PFSK-1 (cell line): ENCODE results near the gene FGD1.

Experiments used
- FOXP2 ChIP-seq: optimal IDR thresholded peaks from 2 replicates; pipeline ENCODE3; 2011; ENCODE audit warnings: borderline replicate concordance, control low read depth, inconsistent platforms; ENCODE audit not compliant: insufficient read depth; ENCODE audit errors: extremely low read length, extremely low read depth
- POLR2AphosphoS5 ChIP-seq: IDR thresholded peaks from 2 replicates; pipeline ENCODE4 v1.6.1; 2012; ENCODE audit warnings: low read depth, mild to moderate bottlenecking, control low read depth, low read length, moderate library complexity
- SIN3A ChIP-seq: IDR thresholded peaks from 2 replicates; pipeline ENCODE4 v1.6.1; 2012; ENCODE audit warnings: mild to moderate bottlenecking, low read length, moderate library complexity, borderline replicate concordance; ENCODE audit not compliant: insufficient read depth
- TAF1 ChIP-seq: IDR thresholded peaks from 2 replicates; pipeline ENCODE4 v1.6.1; 2012; ENCODE audit warnings: low read length, control low read depth, borderline replicate concordance; ENCODE audit not compliant: insufficient read depth
- TF ChIP-seq, protein P1 (sequence below), 2 experiments: IDR thresholded peaks; 2 replicates each; pipeline versions ENCODE4 v1.6.1 to v1.8.0; 2011 to 2012; ENCODE audit warnings: low read depth in 2 of 2, low read length in 2 of 2, control low read depth in 1 of 2, inconsistent platforms in 1 of 2, mild to moderate bottlenecking in 1 of 2, moderate library complexity in 1 of 2; ENCODE audit not compliant: insufficient read depth in 1 of 2

FGD1 gene

DNA sequence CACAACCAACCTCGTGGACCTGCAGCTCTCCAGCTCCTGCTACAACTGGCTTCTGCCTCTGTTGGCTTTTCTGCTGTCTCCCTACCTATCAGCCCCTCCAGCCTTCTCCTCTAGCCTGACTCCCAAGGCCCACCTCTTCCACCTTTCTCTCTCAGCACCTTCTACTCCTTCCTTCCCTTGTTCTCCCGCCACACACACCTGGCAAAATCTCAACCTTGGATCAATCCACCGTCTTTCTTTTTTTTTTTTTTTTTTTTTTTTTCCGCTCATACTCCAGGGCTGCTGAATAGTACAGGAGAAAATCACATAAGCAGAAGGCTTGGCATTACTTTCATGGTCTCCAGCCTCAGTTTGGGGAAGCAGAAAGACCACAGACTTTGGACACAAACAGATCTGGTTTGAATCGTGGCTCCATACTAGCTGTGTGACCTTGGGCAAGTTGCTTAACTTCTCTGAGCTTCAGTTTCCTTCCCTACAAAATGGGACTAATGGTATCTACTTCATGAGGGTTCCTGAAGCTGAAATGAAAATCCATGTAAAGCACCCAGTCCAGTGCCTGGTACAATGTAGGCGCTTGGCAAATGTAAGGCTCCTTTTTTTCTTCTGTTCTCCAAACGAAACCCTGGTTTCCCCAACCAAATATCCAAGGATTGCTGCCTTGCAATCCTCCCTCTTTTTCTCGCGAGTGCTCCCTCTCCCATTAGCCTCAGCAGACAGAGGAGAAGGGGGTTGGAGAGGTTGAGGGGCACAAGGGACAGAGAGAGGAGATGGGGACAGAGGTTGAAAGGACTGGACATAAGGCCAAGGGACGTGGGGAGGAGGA lies 1.7 kb downstream of the FGD1 start:
- no peak for TF ChIP-seq POLR2AphosphoS5
- TF ChIP-seq, protein P1, sequence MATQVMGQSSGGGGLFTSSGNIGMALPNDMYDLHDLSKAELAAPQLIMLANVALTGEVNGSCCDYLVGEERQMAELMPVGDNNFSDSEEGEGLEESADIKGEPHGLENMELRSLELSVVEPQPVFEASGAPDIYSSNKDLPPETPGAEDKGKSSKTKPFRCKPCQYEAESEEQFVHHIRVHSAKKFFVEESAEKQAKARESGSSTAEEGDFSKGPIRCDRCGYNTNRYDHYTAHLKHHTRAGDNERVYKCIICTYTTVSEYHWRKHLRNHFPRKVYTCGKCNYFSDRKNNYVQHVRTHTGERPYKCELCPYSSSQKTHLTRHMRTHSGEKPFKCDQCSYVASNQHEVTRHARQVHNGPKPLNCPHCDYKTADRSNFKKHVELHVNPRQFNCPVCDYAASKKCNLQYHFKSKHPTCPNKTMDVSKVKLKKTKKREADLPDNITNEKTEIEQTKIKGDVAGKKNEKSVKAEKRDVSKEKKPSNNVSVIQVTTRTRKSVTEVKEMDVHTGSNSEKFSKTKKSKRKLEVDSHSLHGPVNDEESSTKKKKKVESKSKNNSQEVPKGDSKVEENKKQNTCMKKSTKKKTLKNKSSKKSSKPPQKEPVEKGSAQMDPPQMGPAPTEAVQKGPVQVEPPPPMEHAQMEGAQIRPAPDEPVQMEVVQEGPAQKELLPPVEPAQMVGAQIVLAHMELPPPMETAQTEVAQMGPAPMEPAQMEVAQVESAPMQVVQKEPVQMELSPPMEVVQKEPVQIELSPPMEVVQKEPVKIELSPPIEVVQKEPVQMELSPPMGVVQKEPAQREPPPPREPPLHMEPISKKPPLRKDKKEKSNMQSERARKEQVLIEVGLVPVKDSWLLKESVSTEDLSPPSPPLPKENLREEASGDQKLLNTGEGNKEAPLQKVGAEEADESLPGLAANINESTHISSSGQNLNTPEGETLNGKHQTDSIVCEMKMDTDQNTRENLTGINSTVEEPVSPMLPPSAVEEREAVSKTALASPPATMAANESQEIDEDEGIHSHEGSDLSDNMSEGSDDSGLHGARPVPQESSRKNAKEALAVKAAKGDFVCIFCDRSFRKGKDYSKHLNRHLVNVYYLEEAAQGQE (IDR thresholded peaks at IDR 0.05; ENCODE audit: insufficient read depth in 1 of 2, low read depth in 2 of 2, low read length in 2 of 2) = no peak
- TF ChIP-seq SIN3A = no peak
- TF ChIP-seq TAF1 = no peak
- TF ChIP-seq FOXP2 = no peak

- TF ChIP-seq FOXP2 (no peak), POLR2AphosphoS5 (no peak), SIN3A (no peak), TAF1 (no peak)
- TF ChIP-seq, protein P1 (IDR thresholded peaks at IDR 0.05; ENCODE audit: insufficient read depth in 1 of 2, low read depth in 2 of 2, low read length in 2 of 2) = no peak
Observed at GRCh38 chrX:54492340-54492739, 3.7 kb downstream of the FGD1 start.

GRCh38 chrX:54484666-54485065 lies 11.4 kb downstream of the FGD1 start:
- TF ChIP-seq, protein P1 (IDR thresholded peaks at IDR 0.05; ENCODE audit: insufficient read depth in 1 of 2, low read depth in 2 of 2, low read length in 2 of 2) = no peak
- TF ChIP-seq POLR2AphosphoS5 = no peak
- no peak for TF ChIP-seq FOXP2
- no peak for TF ChIP-seq SIN3A
- TF ChIP-seq TAF1 = no peak

GRCh38 chrX:54483946-54484345 lies 12.1 kb downstream of the FGD1 start:
- TF ChIP-seq, protein P1 (IDR thresholded peaks at IDR 0.05; ENCODE audit: insufficient read depth in 1 of 2, low read depth in 2 of 2, low read length in 2 of 2) = no peak
- no peak for TF ChIP-seq FOXP2
- TF ChIP-seq TAF1 = no peak
- TF ChIP-seq SIN3A = no peak
- no peak for TF ChIP-seq POLR2AphosphoS5
